Spleen (tissue), 7 donors: ENCODE results near the gene ZNF33A.

ENCODE experiments used
- CTCF ChIP-seq, 11 experiments: fragments of 200-600 bp in 7 of 11; fragments of 450-650 bp in 4 of 11; sonication (generic) in 4 of 11; IDR thresholded peaks in 8 of 11; conservative IDR thresholded peaks in 3 of 11; 1 replicate in 7 of 11; 2 replicates in 4 of 11; pipeline versions ENCODE4 v1.4.0 to v1.8.0; 2016 to 2021; ENCODE audit warnings: antibody characterized with exemption in 11 of 11, inconsistent platforms in 4 of 11, mild to moderate bottlenecking in 1 of 11
- POLR2A ChIP-seq, 3 donors: fragments of 450-650 bp; IDR thresholded peaks; one replicate each; pipeline ENCODE4 v1.5.1; 2017; ENCODE audit warnings: antibody characterized with exemption in 3 of 3, mild to moderate bottlenecking in 1 of 3
- donor health status: DM: no; HTN: no; CAD: no; lungs with moderate emphysema.
- donor health status: DM: no; HTN: no; CAD: no.
- donor health status: DM: no; HTN: no; CAD: no.

DNA sequence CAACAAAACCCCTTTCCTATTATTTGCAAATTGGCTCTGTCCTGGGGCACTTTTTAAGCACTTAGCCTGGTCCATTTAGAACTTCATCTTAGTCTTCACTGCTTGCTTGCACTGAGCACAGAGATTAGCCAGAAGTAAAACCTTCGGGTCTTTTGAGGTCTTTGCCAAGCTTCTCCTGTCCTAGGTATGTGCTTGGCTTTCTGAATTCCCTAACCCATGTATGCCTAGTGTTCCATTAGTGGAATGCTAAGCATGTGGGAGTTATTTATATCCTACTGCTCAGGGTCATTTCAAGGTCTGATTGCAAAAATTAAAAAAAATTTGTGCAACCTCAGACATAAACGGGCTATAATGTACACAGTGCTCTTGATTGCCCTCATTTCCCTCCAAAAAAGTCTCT, 101.7 kb downstream of the ZNF33A start:
- TF ChIP-seq CTCF (IDR thresholded peaks at IDR 0.05 in 8 of 11, conservative IDR thresholded peaks at IDR 0.05 in 3 of 11) (no peak), POLR2A (IDR thresholded peaks at IDR 0.05) (no peak)
